HL-60 (cell line): ENCODE results near the gene GSK3B.

Experiments used
- CTCF ChIP-seq: IDR thresholded peaks from one replicate; pipeline ENCODE4 v1.5.1; 2011; ENCODE audit warnings: low read length, control low read depth, inconsistent platforms; ENCODE audit not compliant: insufficient read depth
- GABPA ChIP-seq: IDR thresholded peaks from 2 replicates; pipeline ENCODE4 v1.6.1; 2012; ENCODE audit warnings: low read depth
- POLR2AphosphoS5 ChIP-seq: IDR thresholded peaks from 2 replicates; pipeline ENCODE4 v1.6.1; 2012; ENCODE audit warnings: low read depth
- REST ChIP-seq: IDR thresholded peaks from 2 replicates; pipeline ENCODE4 v1.6.1; 2012; ENCODE audit warnings: low read depth; ENCODE audit not compliant: insufficient replicate concordance

- no peak for TF ChIP-seq POLR2AphosphoS5
- TF ChIP-seq CTCF: no peak
- no peak for TF ChIP-seq GABPA
- TF ChIP-seq REST: no peak
These were observed 103.4 kb downstream of the GSK3B start for GRCh38 chr3:119990888-119991287.
